Hepatocyte (in vitro differentiated cells): ENCODE measurements around the gene MAPKBP1. TPM values are rescaled to one million over a fixed set of nuclear protein-coding genes. Genes with fewer than 3 reads are reported as not detected.
A peak's percentile ranks its signal among the peaks of the same experiment; 100 is the strongest.

Source experiments
- DNase-seq: peaks from one replicate; pipeline ENCODE4 v3.0.0-alpha.2; 2016; ENCODE audit warnings: low spot score
- H2AFZ ChIP-seq: fragments of 200-600 bp; sonication (generic); 2 replicates; pipeline ENCODE4 v1.6.0; 2016; ENCODE audit warnings: antibody characterized with exemption, mild to moderate bottlenecking
- H3K27ac ChIP-seq: fragments of 200-600 bp; sonication (generic); 2 replicates; pipeline ENCODE4 v1.5.1; 2016; ENCODE audit warnings: mild to moderate bottlenecking
- H3K27me3 ChIP-seq: fragments of 200-600 bp; sonication (generic); 2 replicates; pipeline ENCODE4 v1.6.1; 2016
- H3K36me3 ChIP-seq: fragments of 200-600 bp; sonication (generic); replicated peaks from 2 replicates; pipeline ENCODE4 v1.5.1; 2016; ENCODE audit warnings: low read depth; ENCODE audit not compliant: insufficient read depth
- H3K4me1 ChIP-seq: fragments of 200-600 bp; sonication (generic); 2 replicates; pipeline ENCODE4 v1.5.1; 2016; ENCODE audit warnings: mild to moderate bottlenecking, moderate library complexity; ENCODE audit not compliant: insufficient read depth
- H3K4me2 ChIP-seq: fragments of 200-600 bp; sonication (generic); 2 replicates; pipeline ENCODE4 v1.6.0; 2016
- H3K4me3 ChIP-seq: fragments of 200-600 bp; sonication (generic); 2 replicates; pipeline ENCODE4 v1.5.1; 2016; ENCODE audit warnings: mild to moderate bottlenecking
- H3K79me2 ChIP-seq: fragments of 200-600 bp; sonication (generic); 2 replicates; pipeline ENCODE4 v1.6.0; 2017; ENCODE audit warnings: mild to moderate bottlenecking
- H3K9me2 ChIP-seq: fragments of 200-600 bp; sonication (generic); replicated peaks from 2 replicates; pipeline ENCODE4 v1.6.0; 2017; ENCODE audit warnings: mild to moderate bottlenecking; ENCODE audit not compliant: insufficient read depth
- H3K9me3 ChIP-seq: fragments of 200-600 bp; sonication (generic); 2 replicates; pipeline ENCODE4 v1.5.1; 2016; ENCODE audit warnings: low read depth, mild to moderate bottlenecking
- H4K20me1 ChIP-seq: fragments of 200-600 bp; sonication (generic); 2 replicates; pipeline ENCODE4 v1.6.0; 2016; ENCODE audit warnings: mild to moderate bottlenecking; ENCODE audit not compliant: insufficient read depth, poor library complexity, severe bottlenecking
- EZH2 ChIP-seq: fragments of 200-600 bp; sonication (generic); IDR thresholded peaks from 2 replicates; pipeline ENCODE4 v1.6.1; 2016; ENCODE audit warnings: antibody characterized with exemption, mild to moderate bottlenecking, borderline replicate concordance
- EZH2phosphoT487 ChIP-seq: fragments of 200-600 bp; sonication (generic); IDR thresholded peaks from one replicate; pipeline ENCODE4 v1.6.1; 2018; ENCODE audit warnings: antibody characterized with exemption, mild to moderate bottlenecking, low read depth, moderate library complexity; ENCODE audit not compliant: unreplicated experiment, severe bottlenecking
- WGBS: methylation state at CpG from one replicate; pipeline ENCODE4 v1.1.6; 2016; ENCODE audit warnings: low lambda C conversion rate; ENCODE audit errors: missing lambda C conversion rate; 5-methylcytosine and 5-hydroxymethylcytosine counted together
- polyA plus RNA-seq: library from polyadenylated mRNA; unstranded; fragments of >200 nt; fragmentation: Nextera tagmentation; extraction: Ambion mirVana; gene quantifications from 2 replicates; pipeline ENCODE4 v1.2.1, GENCODE V29; 2016
- total RNA-seq: library from RNA; depleted of rRNA; stranded (reverse); fragments of >200 nt; gene quantifications from 2 replicates; pipeline ENCODE4 v1.2.3, GENCODE V29; 2014
- TF ChIP-seq, protein P1 (sequence below): fragments of 200-600 bp; sonication (generic); IDR thresholded peaks from 2 replicates; pipeline ENCODE4 v1.5.1; 2016; ENCODE audit warnings: antibody characterized with exemption, mild to moderate bottlenecking; ENCODE audit not compliant: poor library complexity

MAPKBP1 gene
- total and polyA plus RNA-seq, 2 experiments from 2014 or later = 18.6 to 24.5 TPM

GRCh38 chr15:41804916-41805666 is 30.8 kb downstream of the MAPKBP1 start:
- no peaks in the 10 kb centered on the region for H3K36me3 ChIP-seq
- no peak overlapping the region for H3K4me2 ChIP-seq
- H3K9me2 ChIP-seq = no peaks in the 10 kb centered on the region
- peaks cover 28% of the 10 kb centered on the region for H3K79me2 ChIP-seq
- no peak overlapping the region for H2AFZ ChIP-seq
- WGBS = 86% methylated on average over 8 of the region's 8 CpGs
- H3K4me3 ChIP-seq = no peak overlapping the region
- no peak for DNase-seq
- no peaks in the 10 kb centered on the region for H3K4me1 ChIP-seq
- peak overlapping the region; percentile 51 for H3K27ac ChIP-seq
- no peaks in the 10 kb centered on the region for H4K20me1 ChIP-seq
- H3K27me3 ChIP-seq = no peaks in the 10 kb centered on the region
- TF ChIP-seq EZH2 (no peak), EZH2phosphoT487 (no peak)
- TF ChIP-seq, protein P1, sequence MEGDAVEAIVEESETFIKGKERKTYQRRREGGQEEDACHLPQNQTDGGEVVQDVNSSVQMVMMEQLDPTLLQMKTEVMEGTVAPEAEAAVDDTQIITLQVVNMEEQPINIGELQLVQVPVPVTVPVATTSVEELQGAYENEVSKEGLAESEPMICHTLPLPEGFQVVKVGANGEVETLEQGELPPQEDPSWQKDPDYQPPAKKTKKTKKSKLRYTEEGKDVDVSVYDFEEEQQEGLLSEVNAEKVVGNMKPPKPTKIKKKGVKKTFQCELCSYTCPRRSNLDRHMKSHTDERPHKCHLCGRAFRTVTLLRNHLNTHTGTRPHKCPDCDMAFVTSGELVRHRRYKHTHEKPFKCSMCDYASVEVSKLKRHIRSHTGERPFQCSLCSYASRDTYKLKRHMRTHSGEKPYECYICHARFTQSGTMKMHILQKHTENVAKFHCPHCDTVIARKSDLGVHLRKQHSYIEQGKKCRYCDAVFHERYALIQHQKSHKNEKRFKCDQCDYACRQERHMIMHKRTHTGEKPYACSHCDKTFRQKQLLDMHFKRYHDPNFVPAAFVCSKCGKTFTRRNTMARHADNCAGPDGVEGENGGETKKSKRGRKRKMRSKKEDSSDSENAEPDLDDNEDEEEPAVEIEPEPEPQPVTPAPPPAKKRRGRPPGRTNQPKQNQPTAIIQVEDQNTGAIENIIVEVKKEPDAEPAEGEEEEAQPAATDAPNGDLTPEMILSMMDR = no peak
- H3K9me3 ChIP-seq = no peaks in the 10 kb centered on the region

- Histone ChIP-seq H3K4me1 (no peaks in the 10 kb centered on the region), H2AFZ (no peak overlapping the region), H3K79me2 (peaks cover 28% of the 10 kb centered on the region), H3K27ac (no peak overlapping the region), H3K4me3 (no peak overlapping the region), H3K4me2 (no peak overlapping the region), H3K9me2 (no peaks in the 10 kb centered on the region), H3K27me3 (no peaks in the 10 kb centered on the region), H3K36me3 (no peaks in the 10 kb centered on the region), H4K20me1 (no peaks in the 10 kb centered on the region), H3K9me3 (no peaks in the 10 kb centered on the region)
- DNase-seq = no peak
- TF ChIP-seq, protein P1 = no peak
- TF ChIP-seq EZH2phosphoT487 (no peak), EZH2 (no peak)
- 71% methylated on average over 3 of the region's 3 CpGs for WGBS
Measured at GRCh38 chr15:41805711-41806110, 31.4 kb downstream of the MAPKBP1 start.

DNA sequence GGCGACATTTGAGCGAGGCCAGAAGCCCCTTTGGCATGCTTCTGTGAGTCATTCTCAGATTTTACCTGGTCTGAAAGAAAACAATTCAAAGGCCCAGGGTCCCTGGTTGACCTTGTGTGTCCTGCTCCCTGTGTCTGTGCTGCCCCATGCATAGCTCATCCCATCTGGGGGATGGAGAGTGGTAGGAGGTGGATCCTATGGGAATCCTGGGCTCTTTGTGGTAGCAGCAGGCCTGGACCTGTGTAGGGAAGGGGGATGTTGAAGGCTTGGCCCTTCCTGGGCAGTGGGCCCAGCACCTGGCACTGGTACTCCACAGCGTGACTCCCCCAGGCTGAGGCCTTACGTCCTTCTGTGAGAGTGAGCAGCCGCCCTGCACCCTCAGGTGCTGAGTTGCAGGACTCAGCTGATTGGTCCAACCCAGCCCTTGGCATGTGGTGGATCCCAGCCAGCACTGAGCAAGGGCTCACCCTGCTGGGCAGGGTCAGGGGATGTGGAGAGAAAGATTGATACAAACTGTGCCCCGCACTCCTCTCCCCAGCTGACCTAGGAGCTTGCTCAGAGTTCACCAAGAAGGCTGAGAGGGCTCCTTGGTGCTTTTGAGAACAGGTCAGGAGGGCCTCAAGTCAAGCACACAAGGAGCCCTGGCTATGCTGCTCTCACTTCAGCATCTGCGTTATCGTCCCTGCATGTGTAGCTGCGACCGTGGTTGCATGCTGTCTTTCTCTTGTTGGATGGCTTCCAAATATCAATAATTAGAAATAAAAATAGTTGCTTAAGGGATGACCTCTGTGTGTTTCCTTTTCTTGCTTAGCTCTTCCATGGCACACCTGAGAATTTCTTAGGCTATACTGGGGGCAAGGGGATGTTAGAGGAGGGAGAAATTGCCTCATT is 32.3 kb downstream of the MAPKBP1 start:
- Histone ChIP-seq H3K4me3 (no peak overlapping the region), H3K4me1 (no peaks in the 10 kb centered on the region), H3K9me3 (no peaks in the 10 kb centered on the region), H3K27ac (no peak overlapping the region), H3K27me3 (no peaks in the 10 kb centered on the region), H2AFZ (no peak overlapping the region), H3K36me3 (no peaks in the 10 kb centered on the region), H4K20me1 (no peaks in the 10 kb centered on the region), H3K4me2 (no peak overlapping the region), H3K79me2 (peaks cover 22% of the 10 kb centered on the region), H3K9me2 (no peaks in the 10 kb centered on the region)
- DNase-seq = no peak
- 90% methylated on average over 10 of the region's 10 CpGs for WGBS
- TF ChIP-seq EZH2 (no peak), EZH2phosphoT487 (no peak)
- TF ChIP-seq, protein P1 = no peak
